CD4-positive, alpha-beta T cell (primary cell): ENCODE results near the gene EDEM3. TPM values are rescaled to one million over a fixed set of nuclear protein-coding genes. Genes with fewer than 3 reads are reported as not detected.

Experiments
- ATAC-seq: fragments of 200-7000 bp; cut with Tn5 transposase; one replicate; pipeline ENCODE4 v1.10.0; 2022; ENCODE audit warnings: mild to moderate bottlenecking; ENCODE audit not compliant: poor library complexity
- CTCF ChIA-PET: fragments of 350-600 bp; sonication (Branson Sonifier 250); formaldehyde crosslinking; loops from one replicate; lab custom pipeline; 2021; ENCODE audit warnings: antibody characterized with exemption, inconsistent platforms; lab: Charles Lee
- POLR2A ChIA-PET: fragments of 350-600 bp; sonication (Branson Sonifier 250); formaldehyde crosslinking; loops from one replicate; lab custom pipeline; 2021; ENCODE audit warnings: antibody characterized with exemption, inconsistent platforms; lab: Charles Lee
- DNase-seq, 14 experiments: peaks; one replicate each; pipeline ENCODE4 v3.0.0-alpha.2; 2013 to 2020; ENCODE audit warnings: mixed read lengths in 2 of 14
- H3K27ac ChIP-seq, 2 donors: one replicate each; pipeline versions ENCODE4 v1.5.1 to v1.7.0; 2013; ENCODE audit warnings: low read length in 2 of 2, low read depth in 1 of 2, mild to moderate bottlenecking in 1 of 2
- H3K27me3 ChIP-seq, 2 experiments: 1 replicate in 1 of 2; 2 replicates in 1 of 2; pipeline versions ENCODE4 v1.6.1 to v1.7.0; 2013; ENCODE audit warnings: low read length in 2 of 2, control low read depth in 1 of 2, mild to moderate bottlenecking in 1 of 2, moderate library complexity in 1 of 2; ENCODE audit not compliant: insufficient read depth in 2 of 2, control insufficient read depth in 1 of 2
- H3K36me3 ChIP-seq: one replicate; pipeline ENCODE4 v1.6.1; 2013; ENCODE audit warnings: low read length, control low read depth; ENCODE audit not compliant: insufficient read depth
- H3K4me1 ChIP-seq: one replicate; pipeline ENCODE4 v1.6.1; 2013; ENCODE audit warnings: low read length, control low read depth; ENCODE audit not compliant: insufficient read depth
- H3K4me3 ChIP-seq: one replicate; pipeline ENCODE4 v1.5.1; 2013; ENCODE audit warnings: mild to moderate bottlenecking, low read length, moderate library complexity
- H3K9me3 ChIP-seq, 2 experiments: 1 replicate in 1 of 2; 2 replicates in 1 of 2; pipeline versions ENCODE4 v1.6.1 to v1.7.0; 2013; ENCODE audit warnings: low read length in 2 of 2, mild to moderate bottlenecking in 2 of 2, control low read depth in 1 of 2, moderate library complexity in 1 of 2; ENCODE audit not compliant: control insufficient read depth in 1 of 2, insufficient read depth in 1 of 2
- H3K27ac Mint-ChIP-seq: one replicate; pipeline ENCODE4 v1.8.0; 2020; ENCODE audit warnings: mixed read lengths
- H3K27me3 Mint-ChIP-seq: one replicate; pipeline ENCODE4 v1.8.0; 2021; ENCODE audit warnings: mixed read lengths
- H3K36me3 Mint-ChIP-seq: one replicate; pipeline ENCODE4 v1.8.0; 2021; ENCODE audit warnings: low read depth, mixed read lengths
- H3K4me1 Mint-ChIP-seq: one replicate; pipeline ENCODE4 v1.8.0; 2021; ENCODE audit warnings: low read depth, mixed read lengths
- H3K4me3 Mint-ChIP-seq: one replicate; pipeline ENCODE4 v1.8.0; 2020; ENCODE audit warnings: mild to moderate bottlenecking, mixed read lengths
- H3K9me3 Mint-ChIP-seq: one replicate; pipeline ENCODE4 v1.8.0; 2020; ENCODE audit warnings: mixed read lengths
- intact Hi-C, 2 experiments: fragments of 100-400 bp; cut with DNase I in 1 of 2; cut with micrococcal nuclease in 1 of 2; formaldehyde crosslinking; loops; one replicate each; pipeline versions ENCODE4 v1.15.1 to v1.9.0; 2023 to 2025; cut with DNase I, micrococcal nuclease
- total RNA-seq, 174 experiments: library from RNA in 2 of 174; stranded (reverse) in 2 of 174; gene quantifications; one replicate each; pipeline ENCODE4 v1.2.3 and lab custom pipeline; 2021 to 2026
- TF ChIP-seq, protein P1 (sequence below): fragments of 200-600 bp; IDR thresholded peaks from one replicate; pipeline ENCODE4 v1.8.0; 2022; ENCODE audit warnings: antibody characterized with exemption, mild to moderate bottlenecking

EDEM3 gene
- total RNA-seq, 2 experiments from 2014 or later: 19.9 to 20.0 TPM

DNA sequence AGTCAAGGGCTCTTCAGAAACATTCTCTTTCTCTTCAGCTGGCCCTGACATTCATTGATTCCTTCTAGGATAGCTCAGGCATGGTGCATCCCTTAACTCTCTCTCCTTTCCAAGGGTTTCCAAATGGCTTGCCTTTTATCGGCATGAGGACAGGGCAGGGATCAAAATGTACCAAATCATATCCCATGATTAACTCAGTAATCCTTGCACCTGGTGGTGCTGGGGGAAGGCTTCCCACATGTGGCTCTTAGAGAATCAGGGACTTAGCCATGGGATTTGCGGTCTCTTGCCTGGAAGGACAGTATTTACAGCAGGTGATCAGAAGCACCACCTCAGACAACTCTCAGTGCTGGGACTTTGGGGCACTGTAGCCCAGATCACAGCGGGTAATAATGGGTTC, 46.2 kb upstream of the EDEM3 start:
- no peak for DNase-seq
- Mint-ChIP-seq H3K36me3 (no peaks in the 10 kb centered on the region), H3K9me3 (no peaks in the 10 kb centered on the region), H3K4me3 (no peak overlapping the region), H3K4me1 (no peaks in the 10 kb centered on the region), H3K27me3 (no peaks in the 10 kb centered on the region), H3K27ac (no peak overlapping the region)
- ChIA-PET POLR2A (no interaction called here), CTCF (no interaction called here)
- no peak for ATAC-seq
- Histone ChIP-seq H3K4me1 (peaks cover under 1% of the 10 kb centered on the region), H3K36me3 (peaks cover 47% of the 10 kb centered on the region), H3K4me3 (no peak overlapping the region), H3K9me3 (no peaks in the 10 kb centered on the region), H3K27me3 (no peaks in the 10 kb centered on the region), H3K27ac (no peak overlapping the region)
- TF ChIP-seq, protein P1, sequence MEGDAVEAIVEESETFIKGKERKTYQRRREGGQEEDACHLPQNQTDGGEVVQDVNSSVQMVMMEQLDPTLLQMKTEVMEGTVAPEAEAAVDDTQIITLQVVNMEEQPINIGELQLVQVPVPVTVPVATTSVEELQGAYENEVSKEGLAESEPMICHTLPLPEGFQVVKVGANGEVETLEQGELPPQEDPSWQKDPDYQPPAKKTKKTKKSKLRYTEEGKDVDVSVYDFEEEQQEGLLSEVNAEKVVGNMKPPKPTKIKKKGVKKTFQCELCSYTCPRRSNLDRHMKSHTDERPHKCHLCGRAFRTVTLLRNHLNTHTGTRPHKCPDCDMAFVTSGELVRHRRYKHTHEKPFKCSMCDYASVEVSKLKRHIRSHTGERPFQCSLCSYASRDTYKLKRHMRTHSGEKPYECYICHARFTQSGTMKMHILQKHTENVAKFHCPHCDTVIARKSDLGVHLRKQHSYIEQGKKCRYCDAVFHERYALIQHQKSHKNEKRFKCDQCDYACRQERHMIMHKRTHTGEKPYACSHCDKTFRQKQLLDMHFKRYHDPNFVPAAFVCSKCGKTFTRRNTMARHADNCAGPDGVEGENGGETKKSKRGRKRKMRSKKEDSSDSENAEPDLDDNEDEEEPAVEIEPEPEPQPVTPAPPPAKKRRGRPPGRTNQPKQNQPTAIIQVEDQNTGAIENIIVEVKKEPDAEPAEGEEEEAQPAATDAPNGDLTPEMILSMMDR: no peak
- intact Hi-C loops: loop anchor here in 1 of 2 experiments (10.0 kb wide), 1 partner anchor 1414 kb away; no protein-coding TSS in a partner anchor

DNA sequence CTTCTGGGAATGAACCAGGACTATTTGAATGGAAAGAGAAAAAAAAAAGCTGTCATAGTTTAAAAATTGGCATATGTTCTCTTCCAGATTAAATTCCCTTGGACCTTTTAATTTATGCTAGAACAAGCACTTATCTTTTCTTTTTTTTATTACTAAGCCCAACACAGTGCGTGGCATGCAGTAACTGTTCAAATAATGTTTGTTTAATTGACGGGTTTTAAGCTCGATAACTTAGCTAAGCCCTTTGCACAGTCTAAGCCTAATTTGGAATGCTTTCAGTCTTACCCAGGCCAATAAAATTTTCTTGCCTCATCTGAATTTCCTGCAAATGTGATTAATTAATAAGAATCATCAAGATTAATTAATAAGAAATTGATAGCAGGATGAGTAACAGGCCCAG, 39.3 kb upstream of the EDEM3 start:
- Histone ChIP-seq H3K27me3 (no peaks in the 10 kb centered on the region), H3K9me3 (no peaks in the 10 kb centered on the region), H3K4me3 (no peak overlapping the region), H3K36me3 (peaks cover 33% of the 10 kb centered on the region), H3K4me1 (peaks cover 7% of the 10 kb centered on the region), H3K27ac (no peak overlapping the region)
- CTCF ChIA-PET: no interaction called here
- intact Hi-C loops: no loop called here
- TF ChIP-seq, protein P1: no peak
- no peak overlapping the region for H3K27ac Mint-ChIP-seq
- H3K9me3 Mint-ChIP-seq: no peaks in the 10 kb centered on the region
- DNase-seq (no peak), ATAC-seq (no peak)
- no peaks in the 10 kb centered on the region for H3K36me3 Mint-ChIP-seq
- POLR2A ChIA-PET: interaction anchor here (0.6 kb wide), 1 partner anchor 182 kb away, joined by 3 read pairs; no protein-coding TSS in a partner anchor
- H3K4me1 Mint-ChIP-seq: peaks cover 6% of the 10 kb centered on the region
- no peaks in the 10 kb centered on the region for H3K27me3 Mint-ChIP-seq
- H3K4me3 Mint-ChIP-seq: no peak overlapping the region

DNA sequence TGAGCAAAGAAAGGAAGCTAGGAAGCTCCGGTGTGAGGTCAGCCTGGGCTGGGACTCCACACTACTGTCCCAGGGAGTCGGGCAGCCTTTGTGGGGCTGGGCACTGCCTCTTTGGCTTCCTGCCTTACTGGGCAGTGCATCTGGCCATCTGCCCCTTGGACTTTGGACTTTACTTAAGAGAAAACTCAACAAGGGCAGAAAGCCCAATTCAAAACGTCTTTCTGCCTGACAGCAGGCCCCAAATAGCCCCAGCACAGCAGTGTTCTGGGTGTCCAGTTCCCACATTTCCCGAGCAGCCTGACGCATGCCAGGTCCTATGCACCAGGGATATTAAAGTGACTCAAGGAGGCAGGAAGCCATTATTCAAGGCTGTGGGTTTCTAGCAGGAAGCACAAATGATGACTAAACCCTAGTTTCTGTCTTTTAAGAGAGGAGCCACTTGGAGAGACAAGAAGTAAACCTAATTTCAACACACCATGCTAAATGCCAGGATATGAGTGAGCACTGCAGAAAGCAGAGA, 37.9 kb upstream of the EDEM3 start:
- Mint-ChIP-seq H3K9me3 (no peaks in the 10 kb centered on the region), H3K36me3 (no peaks in the 10 kb centered on the region), H3K4me3 (no peak overlapping the region), H3K27ac (no peak overlapping the region), H3K4me1 (peaks cover 6% of the 10 kb centered on the region), H3K27me3 (no peaks in the 10 kb centered on the region)
- intact Hi-C loops: no loop called here
- ChIA-PET POLR2A (no interaction called here), CTCF (interaction anchor here (0.6 kb wide), 1 partner anchor 176 kb away, joined by 3 read pairs; no protein-coding TSS in a partner anchor)
- no peak overlapping the region for H3K27ac ChIP-seq
- H3K4me3 ChIP-seq: no peak overlapping the region
- peak; percentile 26 for ATAC-seq
- peaks cover 29% of the 10 kb centered on the region for H3K36me3 ChIP-seq
- peaks cover 7% of the 10 kb centered on the region for H3K4me1 ChIP-seq
- no peaks in the 10 kb centered on the region for H3K27me3 ChIP-seq
- H3K9me3 ChIP-seq: no peaks in the 10 kb centered on the region
- TF ChIP-seq, protein P1: no peak
- peak in 4 of 14 experiments; percentile 10 to 63 (median 28) for DNase-seq
